GM23248 (cell line): ENCODE data around the gene OR4B1.

ENCODE experiments used
- EZH2 ChIP-seq: fragments of 200-600 bp; sonication (generic); IDR thresholded peaks from 2 replicates; pipeline ENCODE4 v1.6.1; 2018; ENCODE audit warnings: antibody characterized with exemption, mild to moderate bottlenecking; ENCODE audit not compliant: insufficient read depth, poor library complexity, severe bottlenecking
- EZH2phosphoT487 ChIP-seq: fragments of 200-600 bp; sonication (generic); IDR thresholded peaks from 2 replicates; pipeline ENCODE4 v1.6.1; 2018; ENCODE audit warnings: antibody characterized with exemption, moderate library complexity, mild to moderate bottlenecking, low read depth; ENCODE audit not compliant: insufficient read depth

DNA sequence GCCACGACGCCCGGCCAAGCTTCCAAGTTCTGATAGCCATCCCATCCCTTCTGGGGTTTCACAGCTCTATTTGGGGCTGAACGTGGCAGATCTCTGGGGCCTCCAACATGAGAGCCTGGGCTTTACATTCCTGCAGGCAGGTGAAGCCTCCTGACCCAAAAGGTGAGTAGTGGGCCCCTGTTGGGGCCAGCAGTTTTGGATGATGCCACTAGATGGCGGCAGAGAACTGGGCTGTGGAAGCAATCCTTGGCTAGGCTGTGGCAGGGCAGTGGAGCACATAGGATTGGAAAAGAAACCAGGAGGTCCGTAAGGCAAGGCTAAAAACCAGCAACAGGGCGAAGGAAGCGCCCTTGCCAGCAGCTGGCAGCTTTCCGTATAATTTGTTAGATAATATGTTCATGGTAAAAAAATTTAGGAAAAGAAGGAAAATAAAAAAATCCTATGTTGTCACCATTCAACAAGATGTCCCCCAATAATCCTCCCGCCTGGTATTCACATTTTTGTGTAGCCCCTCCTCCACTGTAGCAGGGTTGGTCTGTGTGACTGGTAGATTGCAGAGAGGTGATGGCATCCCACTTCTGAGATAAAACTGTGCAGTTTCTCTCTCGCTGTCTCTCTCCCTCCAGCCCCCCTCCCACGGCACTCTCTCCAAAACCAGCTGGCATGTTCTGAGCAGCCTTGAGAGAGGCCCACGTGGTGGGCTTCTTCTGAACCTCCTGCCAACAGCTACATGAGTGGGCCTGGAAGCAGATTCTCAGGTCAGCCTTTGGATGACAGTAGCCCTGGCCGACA is 43.6 kb upstream of the OR4B1 start:
- TF ChIP-seq EZH2phosphoT487 (no peak), EZH2 (no peak)
